Measurements from ENCODE around the gene HES6.

DNA sequence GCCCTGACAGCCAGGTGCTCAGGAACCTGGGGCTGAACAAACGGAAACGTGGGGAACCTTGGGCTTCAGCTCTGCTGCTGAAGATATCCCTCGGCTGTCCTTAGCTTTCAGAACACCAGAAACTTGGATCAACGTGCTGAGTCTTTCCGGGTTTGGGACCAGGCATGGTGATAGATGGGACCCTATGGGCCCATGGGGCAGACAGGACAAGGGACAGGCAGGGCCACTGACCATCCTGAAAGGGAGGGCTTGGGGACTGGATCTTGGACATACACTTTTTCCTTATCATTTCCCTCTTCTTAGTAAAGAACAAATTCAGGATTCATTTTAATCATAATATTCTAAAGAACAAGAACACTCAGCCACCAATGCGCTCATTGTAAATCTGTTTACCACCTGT is 16.3 kb upstream of the HES6 start:
- TF ChIP-seq, protein P1, sequence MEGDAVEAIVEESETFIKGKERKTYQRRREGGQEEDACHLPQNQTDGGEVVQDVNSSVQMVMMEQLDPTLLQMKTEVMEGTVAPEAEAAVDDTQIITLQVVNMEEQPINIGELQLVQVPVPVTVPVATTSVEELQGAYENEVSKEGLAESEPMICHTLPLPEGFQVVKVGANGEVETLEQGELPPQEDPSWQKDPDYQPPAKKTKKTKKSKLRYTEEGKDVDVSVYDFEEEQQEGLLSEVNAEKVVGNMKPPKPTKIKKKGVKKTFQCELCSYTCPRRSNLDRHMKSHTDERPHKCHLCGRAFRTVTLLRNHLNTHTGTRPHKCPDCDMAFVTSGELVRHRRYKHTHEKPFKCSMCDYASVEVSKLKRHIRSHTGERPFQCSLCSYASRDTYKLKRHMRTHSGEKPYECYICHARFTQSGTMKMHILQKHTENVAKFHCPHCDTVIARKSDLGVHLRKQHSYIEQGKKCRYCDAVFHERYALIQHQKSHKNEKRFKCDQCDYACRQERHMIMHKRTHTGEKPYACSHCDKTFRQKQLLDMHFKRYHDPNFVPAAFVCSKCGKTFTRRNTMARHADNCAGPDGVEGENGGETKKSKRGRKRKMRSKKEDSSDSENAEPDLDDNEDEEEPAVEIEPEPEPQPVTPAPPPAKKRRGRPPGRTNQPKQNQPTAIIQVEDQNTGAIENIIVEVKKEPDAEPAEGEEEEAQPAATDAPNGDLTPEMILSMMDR (IDR thresholded peaks at IDR 0.05) = no peak
- TF ChIP-seq ZFX (IDR thresholded peaks at IDR 0.05; ENCODE audit: borderline replicate concordance) = no peak

Measured in 22Rv1 (cell line).